GM21528 (cell line): ENCODE results near the gene SEMA5A.

Source experiments
- ATAC-seq: cut with Tn5 transposase; IDR thresholded peaks from one replicate; pipeline ENCODE4 v1.9.1; 2021; ENCODE audit warnings: mild to moderate bottlenecking, moderate library complexity; ENCODE audit not compliant: unreplicated experiment, low FRiP score

SEMA5A gene

GRCh38 chr5:9104571-9105339 lies 441.1 kb downstream of the SEMA5A start:
- no peak for ATAC-seq

DNA sequence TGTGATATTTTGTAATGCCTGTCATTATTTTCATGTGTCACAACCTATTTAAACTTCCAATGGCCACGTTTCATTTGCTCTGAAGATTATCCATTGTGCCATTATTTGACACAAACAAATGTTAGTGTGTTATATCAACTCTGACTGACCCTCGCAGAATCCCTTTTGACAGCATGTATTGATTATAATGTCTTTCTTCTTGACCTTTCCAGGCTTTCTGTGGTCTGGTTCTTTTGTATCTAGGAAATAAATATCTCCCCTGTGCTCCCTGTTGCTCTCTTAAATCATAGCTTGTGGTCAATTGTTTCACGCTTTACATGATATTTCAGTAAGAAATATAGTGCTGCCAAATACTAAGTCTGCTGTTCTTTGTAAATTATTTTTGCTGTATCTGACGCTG lies 442.6 kb downstream of the SEMA5A start:
- no peak for ATAC-seq

- ATAC-seq, result no peak
Measured at GRCh38 chr5:9099689-9100088, 446.2 kb downstream of the SEMA5A start.

- ATAC-seq, result no peak
Measured at GRCh38 chr5:9098990-9099389, 446.9 kb downstream of the SEMA5A start.

GRCh38 chr5:9094582-9094981 lies 451.3 kb downstream of the SEMA5A start:
- ATAC-seq, result no peak

GRCh38 chr5:9091896-9092662 lies 453.8 kb downstream of the SEMA5A start:
- no peak for ATAC-seq

DNA sequence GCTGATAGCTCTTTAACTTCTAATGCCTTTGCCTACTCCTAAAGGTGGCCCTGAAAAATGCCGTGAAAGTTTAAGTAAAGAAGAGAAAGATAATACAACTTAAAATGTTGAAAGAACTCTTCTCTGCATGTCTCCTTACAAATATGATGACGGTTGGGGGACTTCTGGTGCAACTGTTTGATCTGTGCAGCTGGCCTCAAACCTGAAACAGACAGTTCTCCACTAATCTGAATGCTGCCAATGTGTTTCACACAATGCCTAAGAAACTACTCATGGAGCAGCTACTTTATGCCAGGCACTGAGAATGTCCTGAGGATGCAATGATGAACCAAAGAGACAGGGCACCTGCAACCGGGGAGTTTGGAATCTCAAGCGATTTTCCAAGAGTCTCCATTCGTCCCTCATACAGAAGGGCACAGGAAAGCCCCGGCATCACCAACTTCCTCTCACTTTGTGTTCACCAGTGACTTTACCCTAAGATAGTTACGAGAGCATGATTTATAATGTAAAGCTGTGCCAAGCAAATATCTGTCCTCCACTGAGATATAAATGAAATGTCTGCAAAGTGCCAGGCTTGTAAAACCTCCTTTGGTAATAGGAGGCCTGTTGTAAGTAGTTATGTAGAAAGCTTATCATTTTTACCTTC lies 455.4 kb downstream of the SEMA5A start:
- no peak for ATAC-seq

GRCh38 chr5:9089893-9090292 lies 456.0 kb downstream of the SEMA5A start:
- no peak for ATAC-seq

DNA sequence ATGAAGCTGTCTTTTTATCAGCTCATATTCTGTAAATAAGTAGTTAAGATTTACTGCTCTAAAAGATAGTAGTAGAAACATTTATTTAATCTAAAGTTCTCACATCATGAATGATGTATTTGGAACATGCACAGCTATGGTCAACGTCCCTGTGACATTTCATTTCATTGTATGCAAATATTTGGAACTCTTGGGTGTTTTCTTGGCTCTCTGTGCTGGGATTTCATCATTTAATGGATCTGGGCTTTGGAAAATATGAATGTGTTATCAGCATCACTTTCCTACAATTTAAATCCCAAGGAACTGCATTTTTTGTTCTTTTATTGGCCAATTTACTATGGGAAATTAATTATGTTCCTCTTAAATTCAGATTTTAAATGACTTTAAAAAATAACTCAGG lies 462.9 kb downstream of the SEMA5A start:
- no peak for ATAC-seq

DNA sequence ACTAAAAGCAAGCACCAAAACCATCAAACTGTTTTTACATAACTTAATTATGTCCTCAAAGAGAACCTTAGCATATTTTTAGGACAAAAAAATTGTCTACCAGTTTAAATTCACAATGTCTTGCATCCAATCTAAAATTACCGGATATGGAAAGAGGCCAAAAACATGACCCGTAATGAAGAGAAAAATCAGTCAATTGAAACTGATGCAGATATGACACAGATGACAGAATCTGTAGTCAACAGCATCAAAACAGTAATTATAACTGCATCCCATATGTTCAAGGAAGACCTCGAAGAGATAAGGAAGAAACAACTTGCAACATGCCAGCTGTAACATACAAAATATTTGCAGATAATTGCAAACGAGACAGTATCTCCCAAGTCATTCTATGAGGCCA lies 473.2 kb downstream of the SEMA5A start:
- ATAC-seq, result no peak

- ATAC-seq, result no peak
Measured at GRCh38 chr5:9071524-9071923, 474.4 kb downstream of the SEMA5A start.

DNA sequence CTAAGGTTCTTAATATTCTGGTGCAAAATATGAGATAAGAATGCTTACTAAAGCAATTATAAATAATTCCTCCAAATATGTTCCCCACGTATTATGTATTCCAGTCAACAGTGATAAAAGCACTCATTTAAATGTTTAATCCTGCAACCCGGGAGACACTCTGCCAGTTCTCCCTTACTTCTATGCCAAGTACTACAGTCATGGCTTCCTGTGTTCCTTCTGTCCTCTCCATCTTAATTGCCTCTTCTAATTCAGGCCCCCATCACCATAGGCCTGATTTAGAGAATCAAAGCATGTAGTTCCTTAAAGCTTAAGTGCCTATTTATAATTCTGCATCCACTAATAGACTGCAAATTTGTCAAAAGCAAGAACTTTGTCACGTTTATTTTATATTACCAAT lies 474.8 kb downstream of the SEMA5A start:
- ATAC-seq, result no peak

GRCh38 chr5:9069650-9070049 lies 476.2 kb downstream of the SEMA5A start:
- ATAC-seq, result no peak

DNA sequence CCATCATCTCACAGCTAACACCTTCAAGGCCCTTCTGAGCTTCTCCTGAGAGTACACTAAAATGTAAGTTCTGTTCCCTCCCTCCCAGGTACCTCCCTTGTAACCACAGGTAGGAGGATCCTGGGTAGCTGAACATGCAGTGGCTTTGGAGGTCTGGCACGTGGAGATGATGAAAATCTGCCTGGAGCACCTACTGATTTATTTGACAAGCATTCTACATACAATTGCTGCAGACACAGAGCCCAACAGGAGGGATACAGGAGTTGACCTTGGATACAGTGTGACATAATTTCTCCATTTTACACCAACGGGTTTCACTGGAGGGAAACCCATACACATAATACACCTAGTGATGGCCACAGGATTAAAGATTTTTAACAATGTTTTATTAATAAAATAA lies 478.7 kb downstream of the SEMA5A start:
- ATAC-seq, result no peak

DNA sequence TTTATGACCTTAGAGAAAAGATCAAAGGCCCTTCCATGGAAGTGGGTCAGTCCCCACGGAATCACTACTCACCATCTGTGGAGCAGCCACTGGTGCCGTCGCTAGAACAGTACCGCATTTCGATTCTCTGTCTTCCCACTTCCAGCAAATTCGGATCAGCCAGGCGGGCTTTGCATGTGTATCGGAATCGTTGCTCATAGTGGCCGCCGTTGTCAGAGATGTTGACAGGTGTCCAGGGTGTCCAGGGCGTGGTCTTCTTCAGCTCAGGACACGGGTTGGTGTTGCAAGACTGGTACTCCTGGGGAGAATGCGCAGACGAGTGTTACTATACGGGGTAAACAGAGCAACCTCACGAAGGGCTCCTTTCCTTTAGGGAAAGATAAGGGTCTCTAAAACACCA lies 479.5 kb downstream of the SEMA5A start:
- ATAC-seq, result no peak

DNA sequence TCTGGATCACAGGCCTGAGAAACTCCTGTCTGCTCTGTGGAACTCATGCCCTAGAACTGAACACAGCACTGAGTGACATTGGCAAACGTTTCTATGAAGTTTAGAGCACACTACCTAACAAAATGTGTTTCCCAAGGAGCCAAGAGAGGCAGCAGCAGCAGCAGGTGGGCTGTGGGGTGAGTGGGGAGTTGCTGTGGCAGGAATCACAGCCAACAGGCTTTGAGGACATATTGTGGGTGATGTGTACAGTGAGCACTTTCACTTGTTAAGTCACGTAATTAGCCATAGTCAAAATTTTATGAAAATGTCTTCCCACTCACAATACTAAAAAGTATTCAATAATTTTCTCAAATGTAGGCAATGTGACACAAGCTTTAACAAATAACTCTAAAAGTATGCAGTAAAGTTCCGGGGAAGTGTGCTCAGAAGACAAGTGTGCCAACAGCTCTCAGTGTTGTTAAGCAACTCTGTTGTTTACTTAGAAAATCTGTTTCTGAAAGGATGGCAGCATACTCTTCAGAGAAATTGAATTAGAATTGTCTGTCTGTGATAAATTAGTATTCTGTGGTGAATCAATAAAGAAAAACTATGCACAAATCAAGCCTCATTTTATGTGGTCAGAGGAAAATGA lies 482.1 kb downstream of the SEMA5A start:
- no peak for ATAC-seq

DNA sequence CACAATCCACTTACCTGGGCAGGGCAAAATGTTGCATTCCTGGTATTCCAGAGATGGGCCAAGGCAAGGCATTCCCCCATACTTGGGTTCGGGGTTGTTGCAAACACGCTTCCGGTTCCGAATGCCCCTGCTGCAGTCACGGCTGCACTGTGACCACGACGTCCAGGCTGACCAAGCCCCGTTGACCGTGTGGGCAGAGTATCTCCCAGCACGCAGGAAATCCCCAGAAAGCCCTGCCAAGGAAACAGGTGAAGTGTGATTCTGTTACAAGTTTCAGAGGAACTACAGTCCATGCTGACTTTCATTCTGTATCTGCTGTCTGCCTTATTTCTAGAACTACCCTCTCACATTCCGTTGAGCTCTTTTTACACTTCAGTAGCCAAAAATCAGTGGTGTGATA lies 483.0 kb downstream of the SEMA5A start:
- no peak for ATAC-seq

GRCh38 chr5:9059920-9060691 lies 485.8 kb downstream of the SEMA5A start:
- ATAC-seq, result no peak

DNA sequence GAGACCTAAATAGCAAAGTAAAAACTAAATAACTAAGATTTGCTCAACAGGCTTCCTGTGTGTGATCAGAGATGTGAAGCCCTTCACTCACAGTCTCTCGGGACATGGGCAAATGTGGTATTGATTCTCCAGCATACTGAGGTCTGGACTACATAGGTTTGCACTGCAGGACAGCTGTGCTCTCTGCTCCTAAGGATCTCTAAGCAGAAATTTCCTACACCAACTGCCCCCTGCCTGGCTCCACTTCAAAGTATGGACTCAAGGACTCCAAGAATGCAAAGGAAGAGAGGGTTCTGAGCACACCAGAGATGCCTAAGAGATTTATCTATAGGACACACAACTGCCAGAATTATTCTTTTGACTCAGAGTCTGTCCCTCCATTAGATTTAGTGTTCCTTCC lies 487.2 kb downstream of the SEMA5A start:
- ATAC-seq, result no peak

- no peak for ATAC-seq
Measured at GRCh38 chr5:9058161-9058560, 487.7 kb downstream of the SEMA5A start.
